ENCODE results near the gene PHLDA2.

DNA sequence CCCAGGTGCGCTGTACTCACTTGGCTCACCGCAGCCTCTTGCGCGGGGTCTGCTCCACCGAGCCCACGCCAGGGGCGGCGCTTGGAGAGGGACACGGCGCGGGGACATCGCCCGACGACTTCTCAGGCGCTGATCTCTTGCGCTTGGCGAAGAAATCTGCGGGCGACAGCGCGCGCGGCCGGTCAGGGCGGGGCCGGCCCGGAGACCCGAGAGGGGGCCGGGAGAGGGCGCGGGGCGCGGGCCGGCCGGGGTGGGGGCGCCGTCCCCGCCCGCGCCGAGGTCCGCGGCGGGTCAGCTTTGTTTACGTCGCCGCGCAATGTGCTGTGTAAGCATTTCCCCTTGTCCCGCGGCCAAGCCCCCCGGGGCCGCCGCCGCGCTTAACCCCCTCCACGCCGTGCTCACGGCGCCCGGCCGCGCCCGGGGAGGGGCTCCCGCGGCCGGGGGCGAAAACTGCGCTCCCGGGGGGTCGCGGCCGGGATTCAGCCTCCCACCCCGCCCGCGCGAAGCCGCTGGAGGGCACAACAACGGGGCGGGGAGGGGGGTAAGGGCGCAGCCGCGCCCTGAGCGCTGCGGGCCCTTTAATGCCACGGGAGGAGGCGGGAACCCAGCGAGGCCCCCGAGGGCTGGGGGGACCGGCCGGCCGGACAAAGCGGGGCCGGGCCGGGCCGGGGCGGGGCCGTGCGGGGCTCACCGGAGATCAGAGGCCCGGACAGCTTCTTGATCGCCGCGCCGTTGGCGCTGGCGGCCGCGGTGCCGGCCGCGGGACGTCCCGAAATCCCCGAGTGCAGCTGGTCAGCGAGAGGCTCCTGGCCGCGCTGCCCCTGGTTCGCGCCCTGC, 45.0 kb downstream of the PHLDA2 start:
- TF ChIP-seq, protein P1, sequence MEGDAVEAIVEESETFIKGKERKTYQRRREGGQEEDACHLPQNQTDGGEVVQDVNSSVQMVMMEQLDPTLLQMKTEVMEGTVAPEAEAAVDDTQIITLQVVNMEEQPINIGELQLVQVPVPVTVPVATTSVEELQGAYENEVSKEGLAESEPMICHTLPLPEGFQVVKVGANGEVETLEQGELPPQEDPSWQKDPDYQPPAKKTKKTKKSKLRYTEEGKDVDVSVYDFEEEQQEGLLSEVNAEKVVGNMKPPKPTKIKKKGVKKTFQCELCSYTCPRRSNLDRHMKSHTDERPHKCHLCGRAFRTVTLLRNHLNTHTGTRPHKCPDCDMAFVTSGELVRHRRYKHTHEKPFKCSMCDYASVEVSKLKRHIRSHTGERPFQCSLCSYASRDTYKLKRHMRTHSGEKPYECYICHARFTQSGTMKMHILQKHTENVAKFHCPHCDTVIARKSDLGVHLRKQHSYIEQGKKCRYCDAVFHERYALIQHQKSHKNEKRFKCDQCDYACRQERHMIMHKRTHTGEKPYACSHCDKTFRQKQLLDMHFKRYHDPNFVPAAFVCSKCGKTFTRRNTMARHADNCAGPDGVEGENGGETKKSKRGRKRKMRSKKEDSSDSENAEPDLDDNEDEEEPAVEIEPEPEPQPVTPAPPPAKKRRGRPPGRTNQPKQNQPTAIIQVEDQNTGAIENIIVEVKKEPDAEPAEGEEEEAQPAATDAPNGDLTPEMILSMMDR (conservative IDR thresholded peaks at IDR 0.05; ENCODE audit: low read length): no peak
- no peak for TF ChIP-seq EZH2phosphoT487 (IDR thresholded peaks at IDR 0.05; ENCODE audit: borderline replicate concordance, low read depth, low read length)

Measured in OCI-LY7 (cell line).